Islet precursor cell (in vitro differentiated cells): ENCODE results near the gene NUP35.
A peak's percentile ranks its signal among the peaks of the same experiment; 100 is the strongest.
"Not testable (repeated sequence)": the region's sequence is repeated elsewhere in the genome, so short reads cannot be mapped to it uniquely, and the experiment has no call there.

ENCODE experiments used
- DNase-seq: peaks from one replicate; pipeline ENCODE4 v3.0.0-alpha.2; 2018

The NUP35 gene

DNA sequence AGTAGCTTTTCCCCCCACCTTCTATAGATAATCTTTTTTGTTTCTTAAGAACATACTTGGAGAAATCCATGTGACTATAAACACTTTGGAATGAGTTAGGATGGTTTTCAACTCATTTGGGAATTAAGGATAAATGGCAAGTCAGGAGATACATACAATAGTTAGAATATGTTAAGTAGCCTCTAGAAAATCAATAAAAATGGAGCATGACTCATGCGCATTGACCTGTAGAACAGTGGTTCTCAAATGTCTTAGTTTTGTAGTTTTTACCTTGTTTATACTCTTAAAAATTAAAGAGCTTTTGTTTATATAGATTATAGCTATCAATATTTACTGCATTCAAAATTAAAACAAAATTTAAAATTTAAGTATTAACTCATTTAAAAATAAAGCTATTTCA is 24.7 kb downstream of the NUP35 start:
- no peak for DNase-seq

DNA sequence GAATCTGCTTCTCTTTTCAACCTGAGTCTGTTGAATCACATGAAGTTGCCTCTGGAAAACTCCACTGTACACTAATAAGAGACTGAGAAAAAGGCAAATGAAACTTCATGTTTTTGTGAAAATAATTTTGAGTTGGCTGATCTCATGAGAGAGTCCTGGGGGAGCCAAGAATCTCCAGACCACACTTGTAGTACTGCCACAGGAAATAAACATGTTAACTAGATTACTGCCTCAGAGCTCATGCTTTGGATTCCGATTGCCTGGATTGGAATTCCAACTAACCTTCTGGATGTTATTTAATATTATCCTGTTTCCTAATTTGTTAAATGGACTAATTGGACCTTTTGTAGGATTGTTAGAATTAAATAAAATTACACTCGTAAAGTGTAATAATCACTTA is 25.2 kb downstream of the NUP35 start:
- DNase-seq: no peak

DNA sequence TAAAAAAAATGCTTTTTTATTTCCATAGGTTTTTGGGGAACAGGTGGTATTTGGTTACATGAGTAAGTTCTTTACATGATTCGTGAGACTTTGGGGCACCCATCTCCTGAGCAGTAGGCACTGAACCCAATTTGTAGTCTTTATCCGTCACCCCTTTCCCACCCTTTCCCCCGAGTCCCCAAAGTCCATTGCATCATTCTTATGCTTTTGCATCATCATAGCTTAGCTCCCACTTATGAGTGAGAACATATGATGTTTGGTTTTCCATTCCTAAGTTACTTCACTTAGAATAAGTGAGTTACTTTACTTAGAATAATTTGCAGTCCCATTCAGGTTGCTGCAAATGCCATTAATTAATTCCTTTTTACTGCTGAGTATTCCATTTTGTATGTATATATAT is 28.0 kb downstream of the NUP35 start:
- not testable (repeated sequence) for DNase-seq

DNA sequence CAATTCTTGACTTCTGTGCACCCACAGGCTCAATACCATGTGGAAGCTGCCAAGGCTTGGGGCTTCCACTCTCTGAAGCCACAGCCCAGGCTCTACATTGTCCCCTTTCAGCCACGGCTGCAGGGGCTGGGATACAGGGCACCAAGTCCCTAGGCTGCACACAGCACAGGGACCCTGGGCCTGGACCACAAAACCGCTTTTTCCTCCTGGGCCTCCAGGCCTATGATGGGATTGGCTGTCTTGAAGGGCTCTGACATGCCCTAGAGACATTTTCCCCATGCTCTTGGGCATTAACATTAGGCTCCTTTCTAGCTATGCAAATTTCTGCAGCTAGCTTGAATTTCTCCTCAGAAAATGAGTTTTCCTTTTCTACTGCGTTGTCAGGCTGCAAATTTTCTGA is 29.7 kb downstream of the NUP35 start:
- no peak for DNase-seq

DNA sequence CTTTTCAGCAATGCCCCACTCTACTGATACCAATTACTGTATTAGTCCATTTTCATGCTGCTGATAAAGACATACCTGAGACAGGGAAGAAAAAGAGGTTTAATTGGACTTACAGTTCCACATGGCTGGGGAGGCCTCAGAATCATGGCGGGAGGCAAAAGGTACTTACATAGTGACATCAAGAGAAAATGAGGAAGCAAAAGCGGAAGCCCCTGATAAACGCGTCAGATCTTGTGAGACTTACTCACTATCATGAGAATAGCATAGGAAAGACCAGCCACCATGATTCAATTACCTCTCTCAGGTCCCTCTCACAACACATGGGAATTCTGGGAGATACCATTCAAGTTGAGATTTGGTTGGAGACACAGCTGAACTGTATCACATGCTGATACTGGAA is 30.5 kb downstream of the NUP35 start:
- DNase-seq: not testable (repeated sequence)

DNA sequence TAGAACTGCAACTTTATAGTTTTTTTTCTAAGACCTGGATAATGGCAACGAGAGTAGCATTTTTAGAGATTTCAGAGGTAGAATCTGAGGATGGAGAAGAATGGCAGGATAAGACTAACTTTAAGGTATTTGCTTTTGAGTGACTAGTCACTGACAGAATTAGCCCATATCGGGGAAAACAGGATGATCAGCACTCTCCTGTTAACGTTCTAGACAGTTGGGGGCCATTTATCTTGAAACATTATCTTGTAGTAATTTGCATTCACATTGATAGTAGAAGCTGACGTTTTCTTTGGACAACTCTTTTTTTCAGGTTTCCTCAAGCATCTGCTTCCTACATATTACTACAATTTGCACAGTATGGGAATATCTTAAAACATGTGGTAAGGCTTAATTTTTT is 32.9 kb downstream of the NUP35 start:
- DNase-seq: no peak

DNA sequence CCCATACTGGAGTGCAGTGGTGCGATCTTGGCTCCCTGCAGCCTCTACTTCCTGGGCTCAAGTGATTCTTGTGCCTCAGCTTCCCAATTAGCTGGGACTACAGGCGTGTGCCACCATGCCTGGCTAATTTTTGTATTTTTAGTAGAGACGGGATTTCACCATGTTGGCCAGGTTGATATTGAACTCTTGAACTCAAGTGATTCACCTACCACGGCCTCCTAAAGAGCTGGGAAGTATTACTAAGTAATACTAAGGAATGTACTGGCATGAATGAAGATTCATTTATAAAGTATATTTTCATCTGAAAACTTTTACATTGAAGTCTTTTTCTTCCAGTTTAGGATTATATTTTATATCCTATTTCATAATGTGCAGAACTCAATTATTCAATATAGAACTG is 38.1 kb downstream of the NUP35 start:
- no peak for DNase-seq

DNA sequence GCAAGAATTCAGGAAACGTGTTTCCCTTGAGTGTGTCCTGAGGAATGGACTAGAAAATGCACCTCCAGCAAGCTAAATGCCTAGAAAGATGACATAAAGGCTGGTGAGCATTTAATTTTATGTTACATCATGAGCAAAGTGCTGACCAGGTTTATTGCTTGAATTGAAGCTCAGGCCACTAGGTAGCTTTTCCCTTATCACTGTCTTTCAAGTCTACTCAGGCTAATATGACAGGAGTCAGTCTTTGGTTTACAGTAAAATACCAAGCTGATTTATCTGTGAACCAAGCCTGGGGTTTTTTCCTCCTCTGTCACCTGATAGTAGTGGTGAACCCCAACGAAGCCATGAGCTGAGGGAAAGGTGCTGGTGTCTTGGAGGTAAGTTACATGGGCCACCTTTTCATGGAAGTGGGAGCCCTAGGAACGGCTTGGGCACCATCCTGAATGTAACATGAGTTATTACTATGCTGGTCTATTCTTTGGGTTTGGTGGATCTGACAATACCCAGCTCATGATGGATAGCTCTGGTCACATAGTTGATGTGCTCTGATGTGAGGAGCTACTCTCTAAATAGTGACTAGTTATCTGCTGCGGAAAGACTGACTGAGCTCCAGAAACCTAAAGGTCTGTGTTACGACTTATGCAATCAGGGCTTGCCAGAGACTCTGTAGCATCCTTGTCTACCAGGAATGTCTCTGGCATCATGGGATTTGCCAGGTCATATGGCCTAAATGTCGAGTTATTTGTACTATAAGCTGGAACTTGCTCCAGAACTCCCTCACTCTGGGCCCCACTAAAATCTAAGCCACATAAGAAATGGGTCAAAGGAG is 39.8 kb downstream of the NUP35 start:
- no peak for DNase-seq

DNA sequence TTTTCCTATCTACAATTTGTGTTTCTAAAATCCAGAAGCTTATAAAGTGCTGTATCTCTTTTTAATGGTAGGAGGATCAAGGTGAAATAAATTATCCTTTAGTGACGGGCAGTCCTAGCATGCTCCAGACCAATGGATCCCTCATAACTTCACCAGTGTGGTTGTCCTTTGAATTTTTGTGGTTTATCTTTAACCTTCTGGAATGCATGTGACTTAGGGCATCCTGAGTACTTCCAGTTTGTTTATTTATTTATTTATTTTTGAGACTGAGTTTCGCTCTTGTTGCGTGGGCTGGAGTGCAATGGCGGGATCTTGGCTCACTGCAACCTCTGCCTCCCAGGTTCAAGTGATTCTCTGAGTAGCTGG is 40.4 kb downstream of the NUP35 start:
- no peak for DNase-seq

DNA sequence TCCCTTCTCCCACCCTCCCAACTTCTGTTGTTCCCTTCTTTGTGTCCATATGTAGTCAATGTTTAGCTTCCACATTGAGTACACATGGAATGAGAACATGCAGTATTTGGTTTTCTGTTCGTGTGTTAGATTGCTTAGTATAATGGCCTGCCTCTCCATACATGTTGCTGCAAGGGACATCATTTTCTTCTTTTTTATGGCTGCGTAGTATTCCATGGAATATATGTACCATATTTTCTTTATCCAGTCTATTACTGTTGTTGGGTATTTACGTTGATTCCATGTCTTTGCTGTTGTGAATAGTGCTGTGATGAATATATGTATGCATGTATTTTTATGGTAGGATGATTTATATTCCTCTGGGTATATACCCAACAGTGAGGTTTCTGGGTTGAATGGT is 42.0 kb downstream of the NUP35 start:
- DNase-seq: no peak

DNA sequence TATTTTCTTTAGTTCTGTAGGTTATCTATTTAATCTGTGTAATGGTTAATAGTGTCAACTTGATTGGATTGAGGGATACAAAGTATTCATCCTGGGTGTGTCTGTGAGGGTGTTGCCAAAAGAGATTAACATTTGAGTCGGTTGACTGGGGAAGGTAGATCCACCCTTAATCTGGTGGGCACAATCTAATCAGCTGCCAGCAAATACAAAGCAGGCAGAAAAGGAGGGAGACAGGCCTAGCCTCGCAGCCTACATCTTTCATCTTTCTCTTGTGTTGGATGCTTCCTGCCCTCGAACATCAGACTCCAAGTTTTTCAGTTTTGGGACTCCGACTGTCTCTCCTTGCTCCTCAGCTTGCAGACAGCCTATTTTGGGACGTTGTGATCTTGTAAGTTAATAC is 42.7 kb downstream of the NUP35 start:
- not testable (repeated sequence) for DNase-seq

DNA sequence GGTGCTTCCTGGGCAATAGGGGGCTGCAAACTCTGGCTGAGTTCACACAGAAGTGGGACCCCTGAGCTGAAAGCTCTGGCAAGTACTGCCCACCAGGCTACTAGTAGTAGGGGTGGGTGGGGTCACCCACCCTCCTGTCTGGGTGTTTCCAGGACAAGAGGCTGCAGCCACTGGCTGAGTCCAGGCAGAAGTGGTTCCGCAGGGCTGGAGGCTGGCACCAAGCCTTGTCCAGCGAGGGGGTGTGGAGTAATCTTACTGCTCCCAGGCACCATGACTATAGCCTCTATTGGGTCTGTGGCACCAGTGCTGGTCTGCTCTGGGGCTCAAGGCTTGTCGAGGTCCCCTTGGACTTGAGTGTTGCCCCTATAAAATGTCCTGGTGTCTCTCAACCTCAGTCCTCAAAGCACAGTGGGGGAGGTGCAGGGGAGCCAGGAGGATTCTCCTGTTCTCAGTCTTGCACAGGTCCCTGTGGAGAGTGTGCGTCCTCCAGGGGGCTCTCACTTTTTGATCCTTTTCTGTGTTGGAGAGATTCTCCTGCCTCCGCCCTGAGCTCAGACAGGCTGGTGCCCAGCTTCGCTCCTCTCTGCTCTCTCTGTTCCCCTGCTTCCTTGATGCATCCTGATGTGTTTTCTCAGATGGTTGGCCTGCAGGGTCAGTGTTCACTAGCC is 48.1 kb downstream of the NUP35 start:
- no peak for DNase-seq

DNA sequence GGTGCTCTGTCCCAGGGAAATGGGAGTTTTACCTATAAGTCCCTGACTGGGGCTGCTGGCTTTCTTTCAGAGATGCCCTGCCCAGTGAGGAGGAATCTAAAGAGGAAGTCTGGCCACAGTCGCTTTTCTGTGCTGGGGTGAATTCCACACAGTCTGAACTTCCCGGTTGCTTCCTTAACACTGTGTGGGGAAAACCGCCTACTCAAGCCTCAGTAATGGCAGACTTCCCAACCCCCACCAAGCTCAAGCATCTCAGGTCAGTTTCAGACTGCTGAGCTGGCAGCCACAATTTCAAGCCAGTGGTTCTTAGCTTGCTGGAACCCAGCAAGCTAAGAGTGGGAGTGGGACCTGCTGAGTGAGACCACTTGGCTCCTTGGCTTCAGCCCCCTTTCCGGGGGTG is 54.9 kb downstream of the NUP35 start:
- DNase-seq: no peak

DNA sequence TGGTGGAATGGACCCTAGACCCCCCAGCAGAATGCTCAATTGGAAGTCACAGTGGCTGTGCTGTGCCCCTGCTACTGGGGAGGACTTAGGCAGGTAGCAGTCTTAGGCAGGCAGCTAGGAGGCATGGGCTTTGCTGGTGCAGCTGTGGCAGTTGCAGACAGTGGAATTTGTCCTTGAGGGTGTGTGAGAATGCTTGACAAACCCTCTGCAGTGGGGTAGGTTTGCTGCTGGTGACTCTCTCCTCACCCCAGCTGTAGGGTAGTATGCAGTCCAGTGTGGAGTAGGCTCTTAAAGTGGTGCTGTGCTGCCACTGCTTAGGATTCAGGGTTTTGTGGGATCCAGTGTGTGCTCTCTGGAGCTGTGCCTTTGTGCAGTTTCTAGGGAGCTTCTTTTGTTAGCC is 61.3 kb downstream of the NUP35 start:
- DNase-seq: no peak

DNA sequence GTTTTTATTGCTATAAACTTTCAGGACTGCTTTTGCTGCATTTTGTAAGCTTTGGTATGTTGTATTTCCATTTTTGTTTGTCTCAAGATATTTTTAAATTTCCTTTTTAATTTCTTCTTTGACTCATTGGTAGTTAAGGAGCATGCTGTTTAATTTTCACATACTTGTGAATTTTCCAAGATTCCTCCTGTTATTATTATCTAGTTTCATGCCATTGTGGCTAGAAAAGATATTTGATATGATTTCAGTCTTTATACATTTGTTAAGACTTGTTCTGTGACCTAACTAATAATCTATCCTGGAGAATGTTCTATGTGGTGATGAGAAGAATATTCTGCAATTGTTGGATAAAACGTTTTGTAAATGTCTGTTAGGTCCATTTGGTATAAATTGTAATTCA is 62.1 kb downstream of the NUP35 start:
- no peak for DNase-seq

DNA sequence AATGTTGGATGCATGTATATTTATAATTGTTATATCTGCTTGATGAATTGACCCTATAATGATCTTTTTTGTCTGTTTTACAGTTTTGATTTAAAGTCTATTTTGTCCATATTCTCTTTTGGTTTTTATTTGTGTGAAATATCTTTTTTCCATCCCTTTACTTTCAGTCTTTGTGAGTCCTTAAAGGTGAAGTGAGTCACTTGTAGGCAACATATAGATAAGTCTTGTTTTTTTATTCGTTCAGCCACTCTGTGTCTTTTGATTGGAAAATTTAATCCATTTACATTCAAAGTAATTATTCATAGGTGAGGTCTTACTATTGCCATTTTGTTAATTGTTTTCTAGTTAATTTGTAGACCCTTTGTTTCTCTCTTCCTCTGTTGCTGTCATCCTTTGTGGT is 62.5 kb downstream of the NUP35 start:
- DNase-seq: no peak

DNA sequence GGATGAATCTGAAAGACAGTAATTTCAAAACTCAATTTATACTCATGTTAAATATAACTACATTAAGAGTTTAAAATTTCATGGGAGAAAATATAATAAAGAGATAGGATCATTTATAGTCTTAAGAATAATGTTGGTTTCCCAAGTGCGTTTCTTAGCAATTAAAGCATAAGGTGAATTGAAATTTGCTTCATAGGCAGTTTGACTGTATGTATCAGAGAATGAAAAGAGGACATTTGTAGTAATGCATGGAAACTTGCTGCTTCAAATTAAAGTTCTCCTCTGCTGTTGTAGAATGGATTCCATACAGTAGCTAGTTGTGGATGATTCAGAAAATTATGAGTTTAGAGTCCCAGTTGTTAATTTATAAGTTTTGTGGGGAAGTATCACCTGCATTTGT is 68.1 kb downstream of the NUP35 start:
- DNase-seq: no peak

DNA sequence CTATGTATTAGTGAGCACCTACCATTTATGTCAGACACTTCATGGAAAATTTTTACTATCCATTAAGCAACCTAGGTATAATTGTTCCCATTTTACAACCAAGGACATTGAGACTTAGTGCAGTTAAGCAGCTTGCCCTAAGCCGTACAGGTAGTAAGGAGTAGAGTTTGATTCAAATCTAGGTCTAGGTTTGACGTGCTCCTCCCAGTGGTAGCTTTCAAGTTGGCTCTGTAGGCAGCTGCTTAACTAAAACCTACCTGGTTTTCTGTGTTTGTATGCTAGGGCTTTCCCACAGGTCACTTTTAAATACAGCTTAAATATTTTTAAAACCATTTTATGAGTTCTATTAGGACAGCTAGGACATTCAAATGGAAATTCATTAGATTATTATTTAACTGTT is 69.7 kb downstream of the NUP35 start:
- DNase-seq: no peak

DNA sequence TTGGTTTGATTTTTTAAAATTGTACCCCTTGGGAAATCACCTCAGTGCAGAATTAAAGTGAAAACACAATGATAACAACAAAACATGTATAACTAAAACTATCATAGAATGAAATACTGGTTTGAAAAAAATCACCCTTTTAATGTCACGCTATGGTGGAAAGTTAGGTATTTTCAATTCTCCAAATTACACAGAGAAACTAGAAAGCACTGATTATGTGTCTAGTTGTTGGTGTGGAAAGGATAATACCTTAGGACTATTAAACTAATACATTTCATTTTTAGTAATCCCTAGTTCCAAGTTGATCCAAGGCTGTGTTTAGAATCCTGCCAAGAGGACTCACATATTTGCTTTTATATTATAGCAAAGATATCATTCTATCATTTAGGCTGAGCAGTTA is 71.2 kb downstream of the NUP35 start:
- DNase-seq: no peak

DNA sequence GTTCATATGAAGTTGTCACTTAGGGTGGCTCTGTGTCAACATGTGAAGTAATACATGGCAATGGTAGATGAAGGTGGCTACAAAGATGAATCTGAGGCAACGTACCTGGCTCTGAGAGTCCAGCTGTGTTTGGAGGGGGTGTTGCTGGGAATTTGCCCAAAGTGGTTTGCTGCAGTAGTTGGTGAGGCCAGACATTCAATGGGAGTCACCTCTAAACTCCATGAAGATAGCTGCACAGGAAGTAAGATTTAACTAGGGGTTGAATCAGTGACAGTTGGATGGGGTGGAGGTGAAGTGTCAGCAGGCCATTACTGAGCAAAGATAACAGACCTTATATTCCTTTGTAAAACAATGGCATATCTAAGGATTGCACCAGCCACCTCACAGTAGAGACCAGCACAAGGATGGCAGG is 71.8 kb downstream of the NUP35 start:
- DNase-seq: no peak

DNA sequence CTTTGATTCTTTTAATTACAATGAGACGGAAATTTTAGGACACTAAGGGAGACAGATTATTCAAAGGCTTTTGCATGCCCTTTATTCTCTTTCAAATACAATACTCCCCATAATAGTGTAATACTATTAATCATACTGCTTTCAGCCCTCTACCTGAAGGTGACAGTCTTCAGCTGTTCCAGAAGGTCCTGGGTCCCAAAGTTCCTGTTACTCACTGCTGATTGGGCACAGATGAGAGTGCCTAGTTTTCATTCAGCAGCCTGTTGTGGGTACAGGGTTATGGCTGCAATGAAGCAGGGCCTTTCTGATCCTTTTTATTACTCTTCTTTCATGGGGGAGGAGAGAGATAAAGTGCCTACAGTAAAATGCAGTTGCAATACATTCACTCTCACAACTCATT is 80.2 kb downstream of the NUP35 start:
- DNase-seq: no peak

DNA sequence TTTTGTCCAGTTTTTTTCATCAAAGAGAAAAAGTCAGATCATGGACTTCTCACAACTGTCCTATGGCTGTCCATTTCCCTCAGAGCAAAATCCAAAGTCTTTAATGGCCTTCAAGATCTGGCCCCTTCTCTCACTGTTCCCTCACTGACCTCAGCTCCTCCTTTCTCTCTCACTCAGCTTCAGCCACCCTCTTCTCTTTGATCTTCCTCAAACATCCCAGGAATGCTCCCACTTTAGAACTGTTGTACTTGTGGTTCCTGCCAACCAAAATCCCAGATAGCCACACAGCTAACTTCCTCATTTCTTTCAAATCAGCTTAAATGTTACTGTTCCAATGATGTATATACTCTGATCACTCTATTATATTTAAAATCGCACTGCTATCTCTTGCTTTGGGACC is 82.9 kb downstream of the NUP35 start:
- peak; percentile 80 for DNase-seq

DNA sequence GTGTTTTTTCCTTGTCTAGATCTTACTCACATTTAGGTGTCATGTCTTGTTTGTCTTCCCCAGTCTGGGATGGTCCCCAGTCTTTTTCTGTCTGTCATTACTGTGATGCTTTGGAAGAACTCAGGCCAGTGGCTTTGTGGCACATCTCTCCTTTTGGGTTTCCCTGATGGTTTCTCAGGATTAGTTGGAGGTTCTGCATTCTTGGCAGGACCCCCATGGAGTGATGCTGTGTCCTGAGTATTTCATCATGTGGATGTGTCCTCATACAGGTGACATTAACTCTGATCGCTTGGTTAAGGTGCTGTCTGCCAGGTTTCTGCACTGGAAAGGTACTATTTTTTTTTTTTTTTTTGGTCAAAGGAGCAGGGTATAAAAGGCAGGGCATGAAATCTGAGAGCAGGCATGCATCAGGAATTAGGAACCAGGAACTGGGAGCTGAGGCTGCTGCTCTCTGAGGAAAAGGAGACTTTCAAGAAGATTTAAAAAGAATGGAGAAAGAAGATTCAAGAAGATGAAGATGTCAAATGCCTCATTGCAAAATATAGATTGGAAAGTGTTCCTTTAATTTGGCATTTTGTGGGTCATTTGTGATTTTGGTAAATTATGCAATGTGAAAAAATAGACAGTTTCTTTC is 85.3 kb downstream of the NUP35 start:
- DNase-seq: no peak
